ENCODE measurements around the gene CRYZL1. TPM values are rescaled to one million over a fixed set of nuclear protein-coding genes. Genes with fewer than 3 reads are reported as not detected.

Gene CRYZL1
- total RNA-seq, result 16.1 and 22.3 TPM in 2 replicates

GRCh38 chr21:33641352-33642026, at the start of gene CRYZL1:
TSS of gene CRYZL1 (minus strand) at chr21:33641741. CDS start at chr21:33631551, 10,190 bp downstream.

GRCh38 chr21:33642027-33642895, 720 bp upstream of the CRYZL1 start, which contains the start of gene ITSN1:
TSS of gene ITSN1 (plus strand) at chr21:33642501. CDS start at chr21:33718829, 76,328 bp downstream.

GRCh38 chr21:33588485-33589335, 52.8 kb downstream of the CRYZL1 start, which contains the start of gene DONSON:
TSS of gene DONSON (minus strand) at chr21:33588684. CDS start at chr21:33588641, 43 bp downstream.

GRCh38 chr21:33542640-33543504, 98.7 kb downstream of the CRYZL1 start, which contains the start of gene SON:
TSS of gene SON (plus strand) at chr21:33543038. CDS start at chr21:33543093, 55 bp downstream.

GRCh38 chr21:33541756-33542639, 99.5 kb downstream of the CRYZL1 start, which contains the start of gene GART:
TSS of gene GART (minus strand) at chr21:33542117. CDS start at chr21:33539315, 2,802 bp downstream.

Other genes starting within 250 kb of the CRYZL1 start
- 55.7 and 82.7 TPM in 2 replicates for gene IFNGR2, start 238.3 kb downstream of the CRYZL1 start, total RNA-seq
- gene TMEM50B, start 161.8 kb downstream of the CRYZL1 start, total RNA-seq, result 16.3 and 23.2 TPM in 2 replicates
- gene DNAJC28, start 150.0 kb downstream of the CRYZL1 start, total RNA-seq, result 1.0 and 1.6 TPM in 2 replicates
- 103 and 141 TPM in 2 replicates for gene GART, start 99.6 kb downstream of the CRYZL1 start, total RNA-seq
- 147 and 253 TPM in 2 replicates for gene SON, start 98.7 kb downstream of the CRYZL1 start, total RNA-seq
- 4.8 and 10.3 TPM in 2 replicates for gene DONSON, start 53.1 kb downstream of the CRYZL1 start, total RNA-seq
- gene ITSN1, start 760 bp upstream of the CRYZL1 start, total RNA-seq, result 13.7 and 22.2 TPM in 2 replicates